Activated CD4-positive, alpha-beta T cell treated with anti-CD3 and anti-CD28 coated beads, Interleukin-2, amount 50 U/mL, for 24 hours (primary cell): ENCODE measurements around the gene SLCO2B1.

Experiments
- DNase-seq, 2 donors: peaks; one replicate each; pipeline ENCODE4 v3.0.0-alpha.2; 2020; ENCODE audit warnings: low read depth in 1 of 2, low spot score in 1 of 2

SLCO2B1 gene

GRCh38 chr11:75245356-75246005 lies 94.6 kb downstream of the SLCO2B1 start:
- DNase-seq, result no peak

- DNase-seq, result no peak
These were observed 95.2 kb downstream of the SLCO2B1 start for GRCh38 chr11:75246006-75246670.

- no peak for DNase-seq
These were observed 95.9 kb downstream of the SLCO2B1 start for GRCh38 chr11:75246671-75247350.

- DNase-seq, result no peak
These were observed 98.0 kb downstream of the SLCO2B1 start for GRCh38 chr11:75248924-75249256.

- DNase-seq, result no peak
These were observed 98.8 kb downstream of the SLCO2B1 start for GRCh38 chr11:75249704-75250103.

- no peak for DNase-seq
These were observed 103.4 kb downstream of the SLCO2B1 start for GRCh38 chr11:75254326-75254725.
